Liver (tissue), 9 donors: ENCODE data around the gene LAMA2. TPM values are rescaled to one million over a fixed set of nuclear protein-coding genes. Genes with fewer than 3 reads are reported as not detected.

Experiments
- DNase-seq: peaks from one replicate; pipeline ENCODE4 v3.0.0-alpha.2; 2017; ENCODE audit warnings: low spot score
- H3K27ac ChIP-seq, 2 donors: one replicate each; pipeline ENCODE4 v1.7.0; 2013; ENCODE audit warnings: inconsistent platforms in 2 of 2, low read length in 2 of 2, control low read depth in 1 of 2, low read depth in 1 of 2, mild to moderate bottlenecking in 1 of 2
- H3K27me3 ChIP-seq, 4 donors: one replicate each; pipeline versions ENCODE4 v1.6.1 to v1.7.0; 2013; ENCODE audit warnings: low read length in 3 of 4, inconsistent platforms in 1 of 4, mild to moderate bottlenecking in 1 of 4, moderate library complexity in 1 of 4; ENCODE audit not compliant: control insufficient read depth in 4 of 4, insufficient read depth in 4 of 4
- H3K36me3 ChIP-seq, 4 donors: one replicate each; pipeline versions ENCODE4 v1.6.1 to v1.7.0; 2013; ENCODE audit warnings: low read length in 3 of 4, mild to moderate bottlenecking in 3 of 4, low read depth in 1 of 4, moderate library complexity in 1 of 4; ENCODE audit not compliant: control insufficient read depth in 4 of 4, insufficient read depth in 3 of 4
- H3K4me1 ChIP-seq, 4 donors: one replicate each; pipeline versions ENCODE4 v1.6.1 to v1.7.0; 2013; ENCODE audit warnings: low read length in 3 of 4, mild to moderate bottlenecking in 3 of 4, moderate library complexity in 1 of 4; ENCODE audit not compliant: control insufficient read depth in 4 of 4, insufficient read depth in 4 of 4
- H3K4me3 ChIP-seq, 3 donors: one replicate each; pipeline versions ENCODE4 v1.6.1 to v1.7.0; 2013; ENCODE audit warnings: low read length in 3 of 3, control low read depth in 1 of 3, low read depth in 1 of 3, mild to moderate bottlenecking in 1 of 3
- H3K9ac ChIP-seq, 2 donors: one replicate each; pipeline ENCODE4 v1.7.0; 2013; ENCODE audit warnings: low read length in 2 of 2, mild to moderate bottlenecking in 2 of 2, moderate library complexity in 2 of 2, control low read depth in 1 of 2, low read depth in 1 of 2
- H3K9me3 ChIP-seq, 4 donors: one replicate each; pipeline versions ENCODE4 v1.6.1 to v1.7.0; 2013; ENCODE audit warnings: low read length in 3 of 4; ENCODE audit not compliant: control insufficient read depth in 4 of 4
- EGR1 ChIP-seq, 2 donors: IDR thresholded peaks; 2 replicates each; pipeline ENCODE4 v1.6.1; 2016 to 2018; ENCODE audit warnings: antibody characterized with exemption in 2 of 2, low read depth in 2 of 2
- FOXA1 ChIP-seq: IDR thresholded peaks from 2 replicates; pipeline ENCODE4 v1.6.1; 2016; ENCODE audit warnings: antibody characterized with exemption
- FOXA2 ChIP-seq: IDR thresholded peaks from 2 replicates; pipeline ENCODE4 v1.6.1; 2016; ENCODE audit warnings: antibody characterized with exemption
- GABPA ChIP-seq, 2 donors: IDR thresholded peaks in 1 of 2; conservative IDR thresholded peaks in 1 of 2; 2 replicates each; pipeline ENCODE4 v1.6.1; 2016; ENCODE audit warnings: antibody characterized with exemption in 2 of 2, mild to moderate bottlenecking in 1 of 2, moderate library complexity in 1 of 2
- HNF4A ChIP-seq, 2 donors: conservative IDR thresholded peaks; 2 replicates each; pipeline ENCODE4 v1.6.1; 2016; ENCODE audit warnings: antibody characterized with exemption in 2 of 2, mild to moderate bottlenecking in 2 of 2
- HNF4G ChIP-seq: IDR thresholded peaks from 2 replicates; pipeline ENCODE4 v1.6.1; 2016; ENCODE audit warnings: antibody characterized with exemption
- JUND ChIP-seq, 2 donors: IDR thresholded peaks; 2 replicates each; pipeline ENCODE4 v1.6.1; 2016; ENCODE audit warnings: antibody characterized with exemption in 2 of 2
- NR2F2 ChIP-seq: IDR thresholded peaks from 2 replicates; pipeline ENCODE4 v1.6.1; 2016; ENCODE audit warnings: antibody characterized with exemption
- RAD21 ChIP-seq, 2 donors: IDR thresholded peaks; 2 replicates each; pipeline ENCODE4 v1.6.1; 2016; ENCODE audit warnings: antibody characterized with exemption in 2 of 2, mild to moderate bottlenecking in 2 of 2
- RXRA ChIP-seq, 2 donors: IDR thresholded peaks; 2 replicates each; pipeline ENCODE4 v1.6.1; 2017 to 2018; ENCODE audit warnings: antibody characterized with exemption in 2 of 2, mild to moderate bottlenecking in 1 of 2
- SP1 ChIP-seq: IDR thresholded peaks from 2 replicates; pipeline ENCODE4 v1.6.1; 2018; ENCODE audit warnings: antibody characterized with exemption, mild to moderate bottlenecking
- TAF1 ChIP-seq: conservative IDR thresholded peaks from 2 replicates; pipeline ENCODE4 v1.6.1; 2016; ENCODE audit warnings: antibody characterized with exemption, mild to moderate bottlenecking
- WGBS: extraction: QIAGEN DNeasy Blood & Tissue Kit; methylation state at CpG from one replicate; pipeline ENCODE4 v1.1.7; 2013; 5-methylcytosine and 5-hydroxymethylcytosine counted together
- polyA plus RNA-seq, 2 donors: library from polyadenylated mRNA; stranded (reverse) in 1 of 2; unstranded in 1 of 2; fragments of 200-250 nt in 1 of 2; fragments of >200 nt in 1 of 2; fragmentation: Nextera tagmentation in 1 of 2; extraction: Ambion mirVana in 1 of 2; gene quantifications; one replicate each; pipeline versions ENCODE4 v1.2.1 to v1.2.3, GENCODE V29; 2013 to 2015
- total RNA-seq, 2 donors: library from RNA; depleted of rRNA; stranded (reverse); fragments of >200 nt; gene quantifications; one replicate each; pipeline ENCODE4 v1.2.3, GENCODE V29; 2014
- TF ChIP-seq, protein P1 (sequence below): IDR thresholded peaks from 2 replicates; pipeline ENCODE4 v1.6.1; 2016; ENCODE audit warnings: antibody characterized with exemption
- TF ChIP-seq, protein P2 (sequence below): IDR thresholded peaks from 2 replicates; pipeline ENCODE4 v1.6.1; 2016; ENCODE audit warnings: antibody characterized with exemption
- TF ChIP-seq, protein P3 (sequence below): fragments of 150-350 bp; IDR thresholded peaks from 2 replicates; pipeline ENCODE4 v1.5.1; 2017; ENCODE audit warnings: improper control_type of control experiment, low read depth, low read length; ENCODE audit not compliant: missing input control
- TF ChIP-seq, protein P4 (sequence below): IDR thresholded peaks from 2 replicates; pipeline ENCODE4 v1.6.1; 2016; ENCODE audit warnings: antibody characterized with exemption, mild to moderate bottlenecking
- donor health status: healthy.
- donor health status: healthy.
- donor health status: healthy.
- donor health status: healthy.
- donor health status: healthy.

Gene LAMA2
- total and polyA plus RNA-seq, 4 donors: 1.3 to 17.0 (median 3.0) TPM

DNA sequence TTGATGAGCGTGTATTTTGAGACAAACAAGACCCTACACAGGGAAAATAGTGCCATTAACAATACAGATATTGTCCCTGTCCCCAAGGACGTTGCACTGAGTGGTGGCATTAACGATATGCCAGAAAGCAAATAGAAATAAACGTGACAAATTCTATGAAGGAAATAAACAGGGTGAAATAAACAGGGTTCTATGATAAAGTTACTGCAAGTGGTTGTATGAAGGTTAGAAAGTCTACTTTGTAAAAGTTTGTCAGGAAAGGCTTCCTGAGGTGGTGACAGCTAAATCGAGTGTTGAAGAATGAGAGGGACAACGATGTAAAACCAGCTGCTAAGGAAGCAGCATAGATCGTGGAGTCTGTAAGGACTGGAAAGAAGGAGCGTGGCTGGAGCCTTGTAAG, 380.2 kb downstream of the LAMA2 start (continued):
- TF ChIP-seq, protein P1, sequence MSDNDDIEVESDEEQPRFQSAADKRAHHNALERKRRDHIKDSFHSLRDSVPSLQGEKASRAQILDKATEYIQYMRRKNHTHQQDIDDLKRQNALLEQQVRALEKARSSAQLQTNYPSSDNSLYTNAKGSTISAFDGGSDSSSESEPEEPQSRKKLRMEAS: no peak
- no peak for TF ChIP-seq TAF1
- no peak for TF ChIP-seq FOXA1
- TF ChIP-seq RAD21 (IDR thresholded peaks at IDR 0.05): no peak
- TF ChIP-seq SP1: no peak
- no peak for TF ChIP-seq HNF4G

DNA sequence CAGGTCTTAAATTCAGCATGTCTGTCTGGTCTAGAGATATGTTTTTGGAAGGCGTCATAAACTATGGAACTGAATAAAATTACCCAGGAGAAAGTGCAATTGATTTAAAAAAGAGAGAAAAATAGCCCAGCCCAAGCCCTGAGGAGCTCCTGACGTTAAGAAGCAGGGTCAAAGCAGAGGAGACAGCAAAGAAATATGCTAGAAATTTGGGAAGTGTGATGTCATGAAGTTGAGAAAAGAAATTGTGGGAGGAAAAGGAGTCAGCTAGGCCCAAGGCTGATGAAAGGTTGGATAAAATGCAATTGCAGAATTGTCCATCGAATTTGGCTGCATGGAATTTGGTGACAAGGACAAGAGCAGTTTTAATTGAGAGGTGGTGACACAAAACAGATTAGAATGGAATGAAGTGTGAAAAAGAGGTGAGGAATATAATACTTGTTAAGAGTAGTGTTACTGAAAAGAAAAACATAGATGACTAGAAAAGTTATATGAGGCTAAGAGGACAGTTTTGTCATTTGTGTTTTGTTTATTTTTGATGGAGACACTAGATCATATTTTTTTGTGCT, 381.6 kb downstream of the LAMA2 start:
- peaks cover 0 to 5% (median 0%) of the 10 kb centered on the region in 4 donors for H3K27me3 ChIP-seq
- TF ChIP-seq FOXA1 (no peak), GABPA (IDR thresholded peaks at IDR 0.05 in 1 of 2, conservative IDR thresholded peaks at IDR 0.05 in 1 of 2) (no peak), EGR1 (IDR thresholded peaks at IDR 0.05; ENCODE audit: low read depth in 2 of 2) (no peak), HNF4A (conservative IDR thresholded peaks at IDR 0.05) (no peak), JUND (IDR thresholded peaks at IDR 0.05) (no peak), FOXA2 (no peak), HNF4G (no peak), NR2F2 (no peak), SP1 (no peak), RAD21 (IDR thresholded peaks at IDR 0.05) (no peak), RXRA (IDR thresholded peaks at IDR 0.05) (no peak)
- TF ChIP-seq, protein P2, sequence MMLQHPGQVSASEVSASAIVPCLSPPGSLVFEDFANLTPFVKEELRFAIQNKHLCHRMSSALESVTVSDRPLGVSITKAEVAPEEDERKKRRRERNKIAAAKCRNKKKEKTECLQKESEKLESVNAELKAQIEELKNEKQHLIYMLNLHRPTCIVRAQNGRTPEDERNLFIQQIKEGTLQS: no peak
- TF ChIP-seq, protein P3, sequence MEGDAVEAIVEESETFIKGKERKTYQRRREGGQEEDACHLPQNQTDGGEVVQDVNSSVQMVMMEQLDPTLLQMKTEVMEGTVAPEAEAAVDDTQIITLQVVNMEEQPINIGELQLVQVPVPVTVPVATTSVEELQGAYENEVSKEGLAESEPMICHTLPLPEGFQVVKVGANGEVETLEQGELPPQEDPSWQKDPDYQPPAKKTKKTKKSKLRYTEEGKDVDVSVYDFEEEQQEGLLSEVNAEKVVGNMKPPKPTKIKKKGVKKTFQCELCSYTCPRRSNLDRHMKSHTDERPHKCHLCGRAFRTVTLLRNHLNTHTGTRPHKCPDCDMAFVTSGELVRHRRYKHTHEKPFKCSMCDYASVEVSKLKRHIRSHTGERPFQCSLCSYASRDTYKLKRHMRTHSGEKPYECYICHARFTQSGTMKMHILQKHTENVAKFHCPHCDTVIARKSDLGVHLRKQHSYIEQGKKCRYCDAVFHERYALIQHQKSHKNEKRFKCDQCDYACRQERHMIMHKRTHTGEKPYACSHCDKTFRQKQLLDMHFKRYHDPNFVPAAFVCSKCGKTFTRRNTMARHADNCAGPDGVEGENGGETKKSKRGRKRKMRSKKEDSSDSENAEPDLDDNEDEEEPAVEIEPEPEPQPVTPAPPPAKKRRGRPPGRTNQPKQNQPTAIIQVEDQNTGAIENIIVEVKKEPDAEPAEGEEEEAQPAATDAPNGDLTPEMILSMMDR: no peak
- TF ChIP-seq, protein P1: no peak
- TF ChIP-seq, protein P4, sequence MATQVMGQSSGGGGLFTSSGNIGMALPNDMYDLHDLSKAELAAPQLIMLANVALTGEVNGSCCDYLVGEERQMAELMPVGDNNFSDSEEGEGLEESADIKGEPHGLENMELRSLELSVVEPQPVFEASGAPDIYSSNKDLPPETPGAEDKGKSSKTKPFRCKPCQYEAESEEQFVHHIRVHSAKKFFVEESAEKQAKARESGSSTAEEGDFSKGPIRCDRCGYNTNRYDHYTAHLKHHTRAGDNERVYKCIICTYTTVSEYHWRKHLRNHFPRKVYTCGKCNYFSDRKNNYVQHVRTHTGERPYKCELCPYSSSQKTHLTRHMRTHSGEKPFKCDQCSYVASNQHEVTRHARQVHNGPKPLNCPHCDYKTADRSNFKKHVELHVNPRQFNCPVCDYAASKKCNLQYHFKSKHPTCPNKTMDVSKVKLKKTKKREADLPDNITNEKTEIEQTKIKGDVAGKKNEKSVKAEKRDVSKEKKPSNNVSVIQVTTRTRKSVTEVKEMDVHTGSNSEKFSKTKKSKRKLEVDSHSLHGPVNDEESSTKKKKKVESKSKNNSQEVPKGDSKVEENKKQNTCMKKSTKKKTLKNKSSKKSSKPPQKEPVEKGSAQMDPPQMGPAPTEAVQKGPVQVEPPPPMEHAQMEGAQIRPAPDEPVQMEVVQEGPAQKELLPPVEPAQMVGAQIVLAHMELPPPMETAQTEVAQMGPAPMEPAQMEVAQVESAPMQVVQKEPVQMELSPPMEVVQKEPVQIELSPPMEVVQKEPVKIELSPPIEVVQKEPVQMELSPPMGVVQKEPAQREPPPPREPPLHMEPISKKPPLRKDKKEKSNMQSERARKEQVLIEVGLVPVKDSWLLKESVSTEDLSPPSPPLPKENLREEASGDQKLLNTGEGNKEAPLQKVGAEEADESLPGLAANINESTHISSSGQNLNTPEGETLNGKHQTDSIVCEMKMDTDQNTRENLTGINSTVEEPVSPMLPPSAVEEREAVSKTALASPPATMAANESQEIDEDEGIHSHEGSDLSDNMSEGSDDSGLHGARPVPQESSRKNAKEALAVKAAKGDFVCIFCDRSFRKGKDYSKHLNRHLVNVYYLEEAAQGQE: no peak
- no peak overlapping the region for H3K27ac ChIP-seq
- no peak for DNase-seq
- H3K36me3 ChIP-seq: no peaks in the 10 kb centered on the region
- 61% methylated on average over 3 of the region's 3 CpGs for WGBS
- no peaks in the 10 kb centered on the region for H3K4me1 ChIP-seq
- no peak overlapping the region for H3K4me3 ChIP-seq
- no peaks in the 10 kb centered on the region for H3K9me3 ChIP-seq
- H3K9ac ChIP-seq: no peak overlapping the region
